ENCODE data around the gene CLTC.
"Not testable (repeated sequence)": the region's sequence is repeated elsewhere in the genome, so short reads cannot be mapped to it uniquely, and the experiment has no call there.

The CLTC gene

DNA sequence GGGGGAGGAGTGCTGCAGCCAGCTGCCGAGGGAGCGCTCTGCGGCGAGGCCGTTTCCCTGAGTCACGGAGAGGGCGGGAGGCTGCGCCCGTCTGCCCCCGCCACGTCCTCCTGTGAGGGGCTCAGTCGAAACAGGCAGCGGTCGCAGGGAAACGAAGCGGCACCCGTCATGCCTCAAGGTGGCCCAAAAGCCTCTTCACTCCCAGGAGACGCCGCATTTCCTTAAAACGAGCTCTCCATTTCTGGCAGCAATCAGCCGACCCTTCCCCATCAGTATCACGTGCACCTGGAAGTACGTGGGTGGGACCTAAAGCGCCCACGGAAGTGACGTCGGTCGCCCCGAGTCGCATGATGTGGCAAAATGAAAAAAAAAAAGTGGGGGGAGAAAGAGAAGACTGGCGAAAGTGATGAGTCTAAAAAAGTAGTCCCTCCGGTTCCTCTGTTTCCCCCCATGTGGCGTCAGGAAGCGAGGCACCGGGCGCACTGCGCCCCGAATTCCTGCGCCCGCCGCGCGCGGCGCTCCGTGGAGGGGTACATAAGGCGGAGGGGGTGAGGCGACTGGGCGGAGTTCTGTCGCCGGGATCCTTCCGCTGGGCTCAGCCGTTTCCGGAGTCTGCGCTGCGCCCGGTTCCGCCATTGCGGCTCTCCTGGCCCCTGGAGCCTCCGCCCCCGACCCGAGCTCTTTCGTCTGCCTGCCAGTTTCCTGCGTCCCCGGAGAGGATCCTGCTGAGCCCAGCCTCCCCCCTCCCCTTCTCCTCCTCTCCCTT lies at the start of gene CLTC:
CLTC (plus strand) TSS at position 598 of the 766 bp plus-strand sequence. CDS start 237 bp downstream, outside the sequence.
- Histone ChIP-seq H3K9ac (ENCODE audit: low read depth, low read length) (peak within 1 kb of the TSS; percentile 95), H3K36me3 (ENCODE audit: insufficient read depth, low read depth, low read length) (no peaks in the 10 kb centered on the region; the same call in 1 of the 2 replicates), H3K9me3 (ENCODE audit: insufficient read depth, low read depth, low read length) (no peaks in the 10 kb centered on the region), H3K27me3 (ENCODE audit: insufficient read depth, low read length) (no peaks in the 10 kb centered on the region), H3K4me3 (ENCODE audit: low read length) (peak within 1 kb of the TSS; percentile 93), H3K27ac (ENCODE audit: low read length) (peak within 1 kb of the TSS; percentile 89), H3K4me1 (ENCODE audit: insufficient read depth, low read length) (peaks cover 17% of the 10 kb centered on the region)

- no peaks in the 10 kb centered on the region for H3K27me3 ChIP-seq (ENCODE audit: insufficient read depth, low read length)
- H3K9me3 ChIP-seq (ENCODE audit: insufficient read depth, low read depth, low read length), result no peaks in the 10 kb centered on the region
- H3K4me1 ChIP-seq (ENCODE audit: insufficient read depth, low read length), result no peaks in the 10 kb centered on the region
- peaks cover 18% of the 10 kb centered on the region for H3K36me3 ChIP-seq (ENCODE audit: insufficient read depth, low read depth, low read length)
- H3K9ac ChIP-seq (ENCODE audit: low read depth, low read length), result no peak overlapping the region
- H3K27ac ChIP-seq (ENCODE audit: low read length), result no peak overlapping the region
- H3K4me3 ChIP-seq (ENCODE audit: low read length), result no peak overlapping the region
Measured at GRCh38 chr17:59572301-59572924, 47.3 kb upstream of the CLTC start.

GRCh38 chr17:59584168-59584567 lies 35.5 kb upstream of the CLTC start:
- H3K27me3 ChIP-seq (ENCODE audit: insufficient read depth, low read length); H3K9me3 ChIP-seq (ENCODE audit: insufficient read depth, low read depth, low read length); H3K4me1 ChIP-seq (ENCODE audit: insufficient read depth, low read length); H3K27ac ChIP-seq (ENCODE audit: low read length); H3K36me3 ChIP-seq (ENCODE audit: insufficient read depth, low read depth, low read length); H3K4me3 ChIP-seq (ENCODE audit: low read length); H3K9ac ChIP-seq (ENCODE audit: low read depth, low read length): not testable (repeated sequence)

- H3K27me3 ChIP-seq (ENCODE audit: insufficient read depth, low read length), result no peaks in the 10 kb centered on the region
- 0 out of 2 replicates have a peak, but pooled peaks cover 3% of the 10 kb centered on the region for H3K4me1 ChIP-seq (ENCODE audit: insufficient read depth, low read length)
- no peak overlapping the region for H3K27ac ChIP-seq (ENCODE audit: low read length)
- H3K4me3 ChIP-seq (ENCODE audit: low read length), result no peak overlapping the region
- peaks cover 48% of the 10 kb centered on the region for H3K36me3 ChIP-seq (ENCODE audit: insufficient read depth, low read depth, low read length)
- no peak overlapping the region for H3K9ac ChIP-seq (ENCODE audit: low read depth, low read length)
- H3K9me3 ChIP-seq (ENCODE audit: insufficient read depth, low read depth, low read length), result no peaks in the 10 kb centered on the region
Measured at GRCh38 chr17:59600169-59600568, 19.5 kb upstream of the CLTC start.

DNA sequence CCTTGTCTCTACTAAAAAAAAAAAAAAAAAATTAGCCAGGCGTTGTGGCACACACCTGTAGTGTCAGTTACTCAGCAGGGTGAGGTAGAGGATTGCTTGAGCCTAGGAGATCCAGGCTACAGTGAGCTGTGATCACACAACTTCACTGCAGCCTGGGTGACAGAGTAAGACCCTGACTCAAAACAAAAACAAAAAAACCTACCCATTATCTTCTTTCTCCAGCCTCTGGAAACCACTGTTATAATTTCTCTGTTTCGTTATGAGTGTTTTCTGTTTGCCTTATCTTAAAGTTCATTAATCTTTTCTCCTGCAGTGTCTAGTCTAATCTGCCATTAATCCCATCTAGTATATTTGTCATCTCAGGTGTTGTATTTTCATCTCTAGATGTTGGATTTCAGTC lies 18.6 kb upstream of the CLTC start:
- Histone ChIP-seq H3K36me3 (ENCODE audit: insufficient read depth, low read depth, low read length) (peaks cover 58% of the 10 kb centered on the region), H3K9ac (ENCODE audit: low read depth, low read length) (no peak overlapping the region), H3K9me3 (ENCODE audit: insufficient read depth, low read depth, low read length) (no peaks in the 10 kb centered on the region), H3K27ac (ENCODE audit: low read length) (no peak overlapping the region), H3K4me3 (ENCODE audit: low read length) (no peak overlapping the region), H3K27me3 (ENCODE audit: insufficient read depth, low read length) (no peaks in the 10 kb centered on the region), H3K4me1 (ENCODE audit: insufficient read depth, low read length) (0 out of 2 replicates have a peak, but pooled peaks cover 3% of the 10 kb centered on the region)

GRCh38 chr17:59607061-59607460 lies 12.6 kb upstream of the CLTC start:
- no peak overlapping the region for H3K9ac ChIP-seq (ENCODE audit: low read depth, low read length)
- H3K4me1 ChIP-seq (ENCODE audit: insufficient read depth, low read length), result no peaks in the 10 kb centered on the region
- peaks cover 66% of the 10 kb centered on the region for H3K36me3 ChIP-seq (ENCODE audit: insufficient read depth, low read depth, low read length)
- no peak overlapping the region for H3K27ac ChIP-seq (ENCODE audit: low read length)
- H3K27me3 ChIP-seq (ENCODE audit: insufficient read depth, low read length), result no peaks in the 10 kb centered on the region
- no peaks in the 10 kb centered on the region for H3K9me3 ChIP-seq (ENCODE audit: insufficient read depth, low read depth, low read length)
- H3K4me3 ChIP-seq (ENCODE audit: low read length), result no peak overlapping the region

GRCh38 chr17:59607817-59608403 lies 11.8 kb upstream of the CLTC start:
- no peak overlapping the region for H3K9ac ChIP-seq (ENCODE audit: low read depth, low read length)
- H3K4me3 ChIP-seq (ENCODE audit: low read length), result no peak overlapping the region
- peaks cover 57% of the 10 kb centered on the region for H3K36me3 ChIP-seq (ENCODE audit: insufficient read depth, low read depth, low read length)
- no peak overlapping the region for H3K27ac ChIP-seq (ENCODE audit: low read length)
- H3K4me1 ChIP-seq (ENCODE audit: insufficient read depth, low read length), result no peaks in the 10 kb centered on the region
- no peaks in the 10 kb centered on the region for H3K9me3 ChIP-seq (ENCODE audit: insufficient read depth, low read depth, low read length)
- H3K27me3 ChIP-seq (ENCODE audit: insufficient read depth, low read length), result no peaks in the 10 kb centered on the region

DNA sequence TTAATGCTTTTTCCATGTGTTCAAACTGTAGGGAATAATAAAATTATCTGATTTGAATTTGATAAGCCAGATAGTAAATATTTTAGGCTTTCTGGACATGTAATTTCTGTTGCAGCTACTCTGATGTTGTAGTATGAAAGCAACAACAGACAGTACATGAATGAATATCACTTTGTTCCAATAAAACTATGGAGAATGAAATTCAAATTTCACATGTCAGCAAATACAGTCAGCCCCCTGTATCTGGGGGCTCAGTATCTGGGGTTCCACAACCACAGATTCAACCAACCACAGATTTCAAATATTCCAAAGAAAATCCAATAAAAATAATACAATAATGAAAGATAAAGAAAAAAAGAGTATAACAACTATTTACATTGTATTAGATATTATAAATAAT lies 8.2 kb upstream of the CLTC start:
- Histone ChIP-seq H3K27ac (ENCODE audit: low read length) (no peak overlapping the region), H3K27me3 (ENCODE audit: insufficient read depth, low read length) (no peaks in the 10 kb centered on the region), H3K9ac (ENCODE audit: low read depth, low read length) (no peak overlapping the region), H3K4me1 (ENCODE audit: insufficient read depth, low read length) (peaks cover under 1% of the 10 kb centered on the region; the same call in 1 of the 2 replicates), H3K36me3 (ENCODE audit: insufficient read depth, low read depth, low read length) (peaks cover 24% of the 10 kb centered on the region), H3K9me3 (ENCODE audit: insufficient read depth, low read depth, low read length) (no peaks in the 10 kb centered on the region), H3K4me3 (ENCODE audit: low read length) (no peak overlapping the region)

GRCh38 chr17:59616253-59616920 lies 3.3 kb upstream of the CLTC start:
- H3K36me3 ChIP-seq (ENCODE audit: insufficient read depth, low read depth, low read length), result peaks cover 1% of the 10 kb centered on the region; the same call in 1 of the 2 replicates
- H3K27me3 ChIP-seq (ENCODE audit: insufficient read depth, low read length), result no peaks in the 10 kb centered on the region
- H3K4me1 ChIP-seq (ENCODE audit: insufficient read depth, low read length), result peaks cover 9% of the 10 kb centered on the region
- no peak overlapping the region for H3K9ac ChIP-seq (ENCODE audit: low read depth, low read length)
- no peaks in the 10 kb centered on the region for H3K9me3 ChIP-seq (ENCODE audit: insufficient read depth, low read depth, low read length)
- H3K27ac ChIP-seq (ENCODE audit: low read length), result no peak overlapping the region
- H3K4me3 ChIP-seq (ENCODE audit: low read length), result no peak overlapping the region

DNA sequence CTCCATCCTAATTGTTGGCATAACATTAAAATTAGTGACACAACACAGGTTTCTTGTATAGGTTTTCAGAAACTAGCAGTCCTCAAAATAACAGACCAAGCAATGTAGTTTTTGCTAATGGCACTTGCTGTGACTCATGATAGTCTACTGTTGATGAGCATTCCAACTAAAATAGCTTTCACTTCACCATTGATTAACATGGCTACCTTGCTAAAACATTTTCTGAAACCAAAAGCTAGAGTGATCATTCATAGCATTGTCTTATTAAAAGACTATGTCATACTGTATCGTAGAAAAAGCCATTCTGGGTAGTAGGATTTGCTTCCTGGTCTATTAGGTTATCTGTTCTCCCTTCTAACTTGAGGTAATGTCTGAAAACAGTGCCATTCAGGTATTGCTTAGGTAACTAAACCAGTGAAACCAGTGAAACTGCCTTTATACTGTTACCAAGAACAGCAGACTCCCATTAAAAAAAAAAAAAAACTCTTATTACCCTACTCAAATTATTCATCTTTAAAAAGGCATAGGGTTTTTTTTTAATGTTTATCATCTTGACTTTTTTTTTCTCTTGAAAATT lies 2.5 kb upstream of the CLTC start:
- Histone ChIP-seq H3K36me3 (ENCODE audit: insufficient read depth, low read depth, low read length) (no peaks in the 10 kb centered on the region; the same call in 1 of the 2 replicates), H3K4me1 (ENCODE audit: insufficient read depth, low read length) (peaks cover 17% of the 10 kb centered on the region), H3K9ac (ENCODE audit: low read depth, low read length) (peak overlapping the region; percentile 95; the same call in 1 of the 2 replicates), H3K27ac (ENCODE audit: low read length) (no peak overlapping the region), H3K9me3 (ENCODE audit: insufficient read depth, low read depth, low read length) (no peaks in the 10 kb centered on the region), H3K27me3 (ENCODE audit: insufficient read depth, low read length) (no peaks in the 10 kb centered on the region), H3K4me3 (ENCODE audit: low read length) (peak overlapping the region; percentile 93)

DNA sequence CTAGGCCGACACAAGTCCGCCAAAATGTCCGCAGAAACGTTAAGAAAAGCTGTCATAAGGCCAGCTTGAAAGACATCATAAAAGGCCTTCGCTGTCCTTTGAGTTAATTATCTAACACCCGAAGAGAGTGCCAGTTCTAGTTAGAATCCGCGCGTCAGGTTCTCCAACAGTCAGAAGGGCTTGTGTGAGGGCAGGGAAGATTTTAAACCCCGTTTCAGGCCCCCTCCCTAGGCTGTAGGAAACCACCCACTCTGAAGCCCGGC lies 729 bp upstream of the CLTC start:
- Histone ChIP-seq H3K4me1 (ENCODE audit: insufficient read depth, low read length) (peaks cover 17% of the 10 kb centered on the region), H3K9ac (ENCODE audit: low read depth, low read length) (peak overlapping the region; percentile 95), H3K4me3 (ENCODE audit: low read length) (peak overlapping the region; percentile 93), H3K27me3 (ENCODE audit: insufficient read depth, low read length) (no peaks in the 10 kb centered on the region), H3K36me3 (ENCODE audit: insufficient read depth, low read depth, low read length) (no peaks in the 10 kb centered on the region; the same call in 1 of the 2 replicates), H3K27ac (ENCODE audit: low read length) (peak overlapping the region; percentile 88), H3K9me3 (ENCODE audit: insufficient read depth, low read depth, low read length) (no peaks in the 10 kb centered on the region)
